H9 (cell line): ENCODE data around the gene SERBP1. TPM values are rescaled to one million over a fixed set of nuclear protein-coding genes. Genes with fewer than 3 reads are reported as not detected.

Experiments
- DNase-seq: peaks from one replicate; pipeline ENCODE4 v3.0.0-alpha.2; 2017
- H2AFZ ChIP-seq: one replicate; pipeline ENCODE4 v1.6.1; 2013; ENCODE audit warnings: mild to moderate bottlenecking, low read length, control low read depth, moderate library complexity
- H2AK5ac ChIP-seq: 2 replicates; pipeline ENCODE4 v1.6.1; 2013; ENCODE audit warnings: low read length, control low read depth, mixed read lengths; ENCODE audit not compliant: insufficient read length
- H2BK120ac ChIP-seq: one replicate; pipeline ENCODE4 v1.6.1; 2013; ENCODE audit warnings: low read depth, mild to moderate bottlenecking, low read length, control low read depth, inconsistent platforms; ENCODE audit not compliant: poor library complexity, severe bottlenecking
- H2BK12ac ChIP-seq: 2 replicates; pipeline ENCODE4 v1.6.1; 2013; ENCODE audit warnings: low read length, control low read depth, mixed read lengths, low read depth; ENCODE audit not compliant: insufficient read length
- H2BK15ac ChIP-seq: 2 replicates; pipeline ENCODE4 v1.6.1; 2013; ENCODE audit warnings: low read depth, low read length, control low read depth
- H2BK20ac ChIP-seq: one replicate; pipeline ENCODE4 v1.6.1; 2013; ENCODE audit warnings: low read depth, mild to moderate bottlenecking, low read length, control low read depth, inconsistent platforms; ENCODE audit not compliant: poor library complexity, severe bottlenecking
- H2BK5ac ChIP-seq: 2 replicates; pipeline ENCODE4 v1.6.1; 2013; ENCODE audit warnings: low read length, control low read depth, mixed read lengths; ENCODE audit not compliant: insufficient read length
- H3K14ac ChIP-seq: 2 replicates; pipeline ENCODE4 v1.6.1; 2013; ENCODE audit warnings: low read length, control low read depth; ENCODE audit not compliant: insufficient read depth
- H3K18ac ChIP-seq: 2 replicates; pipeline ENCODE4 v1.6.1; 2013; ENCODE audit warnings: low read depth, mild to moderate bottlenecking, mixed read lengths, low read length, control low read depth; ENCODE audit not compliant: insufficient read length
- H3K23ac ChIP-seq: 2 replicates; pipeline ENCODE4 v1.6.1; 2013; ENCODE audit warnings: low read length, control low read depth, mixed read lengths, low read depth; ENCODE audit not compliant: insufficient read length
- H3K23me2 ChIP-seq: 2 replicates; pipeline ENCODE4 v1.6.1; 2013; ENCODE audit warnings: low read depth, mild to moderate bottlenecking, mixed read lengths, low read length, control low read depth; ENCODE audit not compliant: insufficient read length, poor library complexity, severe bottlenecking
- H3K27ac ChIP-seq: 2 replicates; pipeline ENCODE4 v1.5.1; 2013; ENCODE audit warnings: low read length, control low read depth, mixed read lengths, low read depth; ENCODE audit not compliant: insufficient read length
- H3K27me3 ChIP-seq: 2 replicates; pipeline ENCODE4 v1.6.1; 2013; ENCODE audit warnings: low read length, control low read depth, inconsistent platforms; ENCODE audit not compliant: insufficient read depth
- H3K4ac ChIP-seq: 2 replicates; pipeline ENCODE4 v1.6.1; 2013; ENCODE audit warnings: low read depth, mild to moderate bottlenecking, control low read depth, inconsistent platforms, low read length, moderate library complexity
- H3K4me1 ChIP-seq: 2 replicates; pipeline ENCODE4 v1.6.1; 2013; ENCODE audit warnings: low read length, control low read depth, inconsistent platforms; ENCODE audit not compliant: insufficient read depth
- H3K4me2 ChIP-seq: 2 replicates; pipeline ENCODE4 v1.6.1; 2013; ENCODE audit warnings: low read length, control low read depth, mixed read lengths; ENCODE audit not compliant: insufficient read length, insufficient read depth
- H3K56ac ChIP-seq: 2 replicates; pipeline ENCODE4 v1.6.1; 2013; ENCODE audit warnings: low read depth, mild to moderate bottlenecking, mixed read lengths, low read length, control low read depth; ENCODE audit not compliant: insufficient read length
- H3K79me1 ChIP-seq: 2 replicates; pipeline ENCODE4 v1.6.1; 2013; ENCODE audit warnings: low read depth, mild to moderate bottlenecking, moderate library complexity, low read length, control low read depth, inconsistent platforms; ENCODE audit not compliant: insufficient read depth, poor library complexity, severe bottlenecking
- H3K79me2 ChIP-seq: 2 replicates; pipeline ENCODE4 v1.6.1; 2013; ENCODE audit warnings: low read length, control low read depth, inconsistent platforms; ENCODE audit not compliant: insufficient read depth
- H3K9ac ChIP-seq: 2 replicates; pipeline ENCODE4 v1.6.1; 2013; ENCODE audit warnings: low read length, control low read depth, mixed read lengths; ENCODE audit not compliant: insufficient read length; ENCODE audit errors: extremely low read depth
- H3K9me3 ChIP-seq: one replicate; pipeline ENCODE4 v1.6.1; 2013; ENCODE audit warnings: low read depth, low read length, inconsistent platforms; ENCODE audit not compliant: control insufficient read depth
- H3T11ph ChIP-seq: one replicate; pipeline ENCODE4 v1.6.1; 2013; ENCODE audit warnings: mild to moderate bottlenecking, low read length, control low read depth, inconsistent platforms
- H4K20me1 ChIP-seq: one replicate; pipeline ENCODE4 v1.6.1; 2013; ENCODE audit not compliant: control insufficient read depth, insufficient read length, insufficient read depth
- H4K5ac ChIP-seq: 2 replicates; pipeline ENCODE4 v1.6.1; 2013; ENCODE audit warnings: low read depth, mild to moderate bottlenecking, mixed read lengths, low read length, control low read depth; ENCODE audit not compliant: insufficient read length
- H4K8ac ChIP-seq: replicated peaks from 2 replicates; pipeline ENCODE4 v1.6.1; 2013; ENCODE audit warnings: low read length, control low read depth, mixed read lengths, low read depth; ENCODE audit not compliant: insufficient read length
- H4K91ac ChIP-seq: 2 replicates; pipeline ENCODE4 v1.6.1; 2013; ENCODE audit warnings: low read depth, mild to moderate bottlenecking, moderate library complexity, mixed read lengths, low read length, control low read depth; ENCODE audit not compliant: insufficient read length
- H3K27ac Mint-ChIP-seq, 3 experiments: 2 replicates in 2 of 3; 3 replicates in 1 of 3; pipeline ENCODE4 v1.8.0; 2020 to 2021; ENCODE audit warnings: mixed read lengths in 3 of 3, mild to moderate bottlenecking in 1 of 3, moderate library complexity in 1 of 3
- H3K27me3 Mint-ChIP-seq: 2 replicates; pipeline ENCODE4 v1.8.0; 2021; ENCODE audit warnings: low read depth, mild to moderate bottlenecking, moderate library complexity, mixed read lengths
- H3K36me3 Mint-ChIP-seq, 3 experiments: 2 replicates in 2 of 3; 3 replicates in 1 of 3; pipeline ENCODE4 v1.8.0; 2020 to 2021; ENCODE audit warnings: low read depth in 3 of 3, mixed read lengths in 3 of 3; ENCODE audit not compliant: insufficient read depth in 1 of 3
- H3K4me1 Mint-ChIP-seq, 2 experiments: 2 replicates each; pipeline ENCODE4 v1.8.0; 2020; ENCODE audit warnings: mixed read lengths in 2 of 2
- H3K4me3 Mint-ChIP-seq, 2 experiments: 2 replicates in 1 of 2; 3 replicates in 1 of 2; pipeline ENCODE4 v1.8.0; 2020 to 2021; ENCODE audit warnings: mild to moderate bottlenecking in 2 of 2, mixed read lengths in 2 of 2, moderate library complexity in 1 of 2
- H3K9me3 Mint-ChIP-seq, 2 experiments: 2 replicates in 1 of 2; 3 replicates in 1 of 2; pipeline ENCODE4 v1.8.0; 2020; ENCODE audit warnings: mild to moderate bottlenecking in 2 of 2, mixed read lengths in 2 of 2, moderate library complexity in 1 of 2
- CTCF ChIP-seq: fragments of 200-600 bp; sonication (generic); conservative IDR thresholded peaks from 3 replicates; pipeline ENCODE4 v1.8.0; 2021; ENCODE audit warnings: antibody characterized with exemption, mild to moderate bottlenecking
- WGBS: extraction: QIAGEN DNeasy Blood & Tissue Kit; methylation state at CpG from one replicate; pipeline ENCODE4 v1.1.7; 2013; ENCODE audit warnings: missing lambda C conversion rate, low lambda C conversion rate, mixed read lengths; ENCODE audit not compliant: insufficient read length; ENCODE audit errors: extremely low coverage; 5-methylcytosine and 5-hydroxymethylcytosine counted together
- total RNA-seq: library from RNA; stranded (reverse); gene quantifications from 2 replicates; pipeline ENCODE4 v1.2.1, GENCODE V29; 2021

SERBP1 gene
- total RNA-seq, 1 experiment from 2014 or later, result 495 TPM

- Histone ChIP-seq H4K20me1 (no peaks in the 10 kb centered on the region), H3K4ac (no peak overlapping the region), H2AK5ac (no peak overlapping the region), H3K27ac (no peak overlapping the region), H3K4me2 (no peak overlapping the region), H3K4me1 (peaks cover 2% of the 10 kb centered on the region; the same call in 1 of the 2 replicates), H3K23me2 (no peaks in the 10 kb centered on the region), H3K23ac (no peak overlapping the region), H2BK20ac (no peak overlapping the region), H2BK120ac (no peak overlapping the region), H3K14ac (no peak overlapping the region), H3K18ac (no peak overlapping the region), H2BK5ac (no peak overlapping the region), H3K9me3 (no peaks in the 10 kb centered on the region), H2AFZ (no peak overlapping the region), H3K9ac (no peak overlapping the region), H3K79me2 (no peaks in the 10 kb centered on the region), H4K91ac (no peak overlapping the region), H3K56ac (no peak overlapping the region), H2BK15ac (no peak overlapping the region), H3K27me3 (no peaks in the 10 kb centered on the region), H2BK12ac (no peak overlapping the region), H4K5ac (no peak overlapping the region), H4K8ac (no peak overlapping the region), H3K79me1 (no peaks in the 10 kb centered on the region), H3T11ph (no peak overlapping the region)
- no peak overlapping the region for H3K27ac Mint-ChIP-seq
- no peak for TF ChIP-seq CTCF
- no peak for DNase-seq
- peaks cover 16 to 27% of the 10 kb centered on the region in 2 experiments for H3K4me1 Mint-ChIP-seq
- H3K9me3 Mint-ChIP-seq, result no peaks in the 10 kb centered on the region; a peak in 1 of 5 replicates
- no CpG with 5 or more reads among the region's 2 CpGs for WGBS
- H3K36me3 Mint-ChIP-seq, result no peaks in the 10 kb centered on the region
- no peak overlapping the region for H3K4me3 Mint-ChIP-seq
- H3K27me3 Mint-ChIP-seq, result peaks cover 3% of the 10 kb centered on the region; the same call in 1 of the 2 replicates
Measured at GRCh38 chr1:67451815-67452214, 21.6 kb upstream of the SERBP1 start.
